K562 (cell line): ENCODE data around the gene HSD17B2. TPM values are rescaled to one million over a fixed set of nuclear protein-coding genes. Genes with fewer than 3 reads are reported as not detected.

ENCODE experiments used
- ATAC-seq: fragments of 200-7000 bp; cut with Tn5 transposase; 3 replicates; pipeline ENCODE4 v1.9.1; 2020; ENCODE audit warnings: moderate library complexity
- BruUV-seq: library from RNA; stranded (reverse); fragments of 400-500 nt; replicated peaks from 2 replicates; lab custom pipeline; 2021; lab: Mats Ljungman, UMichigan
- CTCF ChIA-PET: fragments of 300-600 bp; formaldehyde crosslinking; extraction: SDS; loops from one replicate; lab custom pipeline; 2021; ENCODE audit warnings: low intra/inter-chr PET ratio; lab: Yijun Ruan, JAX
- POLR2A ChIA-PET: fragments of 300-600, 350-650 bp; sonication (Branson Sonifier 250); formaldehyde crosslinking; extraction: SDS; loops from one replicate; lab custom pipeline; 2021; ENCODE audit warnings: antibody characterized with exemption, inconsistent platforms; lab: Yijun Ruan, JAX
- DNase-seq, 4 experiments: peaks; one replicate each; pipeline versions ENCODE4 v3.0.0 to v3.0.0-alpha.2; 2011 to 2018; ENCODE audit warnings: low spot score in 3 of 4, mixed read lengths in 3 of 4; ENCODE audit errors: extremely low read depth in 1 of 4
- FAIRE-seq: peaks from 2 replicates; lab custom pipeline; 2011; peaks lifted over from hg19 to GRCh38; lab: Jason Lieb, UNC
- H2AFZ ChIP-seq: 2 replicates; pipeline ENCODE4 v1.6.0; 2011; ENCODE audit warnings: low read depth, low read length, control low read depth, inconsistent platforms
- H3K27ac ChIP-seq: fragments of 200-600 bp; 3 replicates; pipeline ENCODE4 v1.8.0; 2011; ENCODE audit warnings: low read depth, mild to moderate bottlenecking, control low read depth, inconsistent platforms, low read length, moderate library complexity, mixed read lengths; ENCODE audit errors: extremely low read depth
- H3K27me3 ChIP-seq, 2 experiments: fragments of 300-600 bp in 1 of 2; 2 replicates in 1 of 2; 3 replicates in 1 of 2; pipeline versions ENCODE4 v1.6.0 to v1.8.0; 2011; ENCODE audit warnings: inconsistent platforms in 2 of 2, low read length in 2 of 2, mild to moderate bottlenecking in 1 of 2, mixed read lengths in 1 of 2, moderate library complexity in 1 of 2; ENCODE audit not compliant: control insufficient read depth in 2 of 2, insufficient read depth in 2 of 2
- H3K36me3 ChIP-seq: fragments of 300-600 bp; 3 replicates; pipeline ENCODE4 v1.8.0; 2011; ENCODE audit warnings: mild to moderate bottlenecking, low read length, inconsistent platforms; ENCODE audit not compliant: control insufficient read depth, insufficient read depth
- H3K4me1 ChIP-seq, 2 experiments: fragments of 200-600 bp in 1 of 2; replicated peaks in 1 of 2; 2 replicates in 1 of 2; 3 replicates in 1 of 2; pipeline versions ENCODE4 v1.5.1 to v1.8.0; 2011; ENCODE audit warnings: inconsistent platforms in 2 of 2, low read length in 2 of 2, mild to moderate bottlenecking in 1 of 2, mixed read lengths in 1 of 2, moderate library complexity in 1 of 2; ENCODE audit not compliant: control insufficient read depth in 2 of 2, insufficient read depth in 2 of 2
- H3K4me2 ChIP-seq: 2 replicates; pipeline ENCODE4 v1.6.1; 2011; ENCODE audit warnings: low read length, control low read depth, inconsistent platforms, mixed read lengths; ENCODE audit not compliant: insufficient read depth
- H3K4me3 ChIP-seq: fragments of 200-600 bp; sonication (generic), shearing (Covaris generic); 2 replicates; pipeline ENCODE4 v1.5.1; 2016; ENCODE audit warnings: control low read depth, inconsistent platforms
- H3K79me2 ChIP-seq: fragments of 200-600 bp; 3 replicates; pipeline ENCODE4 v1.8.0; 2011; ENCODE audit warnings: low read length, inconsistent platforms; ENCODE audit not compliant: control insufficient read depth, insufficient read depth
- H3K9ac ChIP-seq, 2 experiments: 2 replicates each; pipeline versions ENCODE4 v1.6.0 to v1.6.1; 2011; ENCODE audit warnings: low read depth in 2 of 2, low read length in 2 of 2, control low read depth in 1 of 2, inconsistent platforms in 1 of 2, mild to moderate bottlenecking in 1 of 2, mixed read lengths in 1 of 2; ENCODE audit not compliant: insufficient read depth in 1 of 2
- H3K9me1 ChIP-seq: one replicate; pipeline ENCODE4 v1.6.0; 2011; ENCODE audit warnings: inconsistent platforms, mild to moderate bottlenecking, low read length, moderate library complexity; ENCODE audit not compliant: control insufficient read depth, insufficient read depth
- H3K9me3 ChIP-seq: replicated peaks from 2 replicates; pipeline ENCODE4 v1.5.1; 2011; ENCODE audit warnings: low read depth, low read length, inconsistent platforms; ENCODE audit not compliant: control insufficient read depth, insufficient read depth
- H4K20me1 ChIP-seq: replicated peaks from 2 replicates; pipeline ENCODE4 v1.6.1; 2011; ENCODE audit warnings: low read length, inconsistent platforms, mixed read lengths; ENCODE audit not compliant: control insufficient read depth, insufficient read depth
- C11orf30 ChIP-seq: fragments of 450-650 bp; IDR thresholded peaks from 2 replicates; pipeline ENCODE4 v1.6.1; 2016; ENCODE audit warnings: low read depth, mild to moderate bottlenecking
- ETV5 ChIP-seq: sonication (generic); formaldehyde crosslinking; IDR thresholded peaks from 2 replicates; pipeline ENCODE4 v1.4.0; 2020; ENCODE audit warnings: low read depth, mild to moderate bottlenecking, missing genetic modification reagents
- GABPB1 ChIP-seq: sonication (generic); formaldehyde crosslinking; IDR thresholded peaks from 2 replicates; pipeline ENCODE4 v1.8.0; 2022; ENCODE audit warnings: mild to moderate bottlenecking, missing genetic modification reagents
- GATAD2A ChIP-seq: fragments of 450-650 bp; IDR thresholded peaks from 2 replicates; pipeline ENCODE4 v1.6.1; 2017
- ZNF140 ChIP-seq: fragments of 250-450 bp; sonication (Bioruptor Pico); IDR thresholded peaks from 2 replicates; pipeline ENCODE4 v1.8.0; 2021; ENCODE audit warnings: moderate library complexity, mild to moderate bottlenecking, inconsistent platforms
- ZNF584 ChIP-seq: fragments of 200-800 bp; sonication (Bioruptor generic); IDR thresholded peaks from 2 replicates; pipeline ENCODE4 v1.6.1; 2016; ENCODE audit warnings: low read depth, mild to moderate bottlenecking, missing genetic modification characterization, missing compliant biosample characterization
- ZNF75A ChIP-seq: fragments of 450-650 bp; formaldehyde crosslinking; IDR thresholded peaks from 2 replicates; pipeline ENCODE4 v1.4.0; 2020; ENCODE audit warnings: mild to moderate bottlenecking
- WGBS: fragments of 100-300 bp; shearing (Covaris generic); methylation state at CpG from one replicate; pipeline ENCODE4 v1.1.6; 2016; ENCODE audit warnings: low coverage, mixed read lengths; ENCODE audit not compliant: insufficient coverage; ENCODE audit errors: missing lambda C conversion rate; 5-methylcytosine and 5-hydroxymethylcytosine counted together
- in situ Hi-C: fragments of 300-500 bp; cut with MboI; formaldehyde crosslinking; loops from 4 replicates; pipeline ENCODE4 v1.15.0; 2018; ENCODE audit warnings: inconsistent platforms, mixed read lengths
- intact Hi-C: fragments of 100-400 bp; cut with micrococcal nuclease; formaldehyde crosslinking; loops from 2 replicates; pipeline ENCODE4 v1.14.2; 2022
- polyA plus RNA-seq, 8 experiments: library from polyadenylated mRNA; depleted of rRNA in 4 of 8; stranded (reverse) in 5 of 8; unstranded in 3 of 8; fragments of >200 nt; fragmentation: Nextera tagmentation in 2 of 8; fragmentation: Illumina TruSeq in 1 of 8; extraction: Ambion mirVana in 2 of 8; extraction: Trizol in 1 of 8; gene quantifications; 2 replicates each; pipeline versions ENCODE4 v1.2.1 to v1.2.3, GENCODE V29; 2011 to 2014; ENCODE audit warnings: inconsistent platforms in 1 of 8, missing spikeins in 1 of 8
- total RNA-seq, 7 experiments: library from RNA; depleted of rRNA in 6 of 7; stranded (reverse); fragments of >200 nt in 6 of 7; fragmentation: Illumina TruSeq in 2 of 7; extraction: Trizol in 2 of 7; gene quantifications; 2 replicates each; pipeline versions ENCODE4 v1.2.1 to v1.2.3, GENCODE V29; 2011 to 2021; ENCODE audit warnings: low replicate concordance in 1 of 7
- TF ChIP-seq, protein P1 (sequence below): fragments of 250-450 bp; sonication (Bioruptor Pico); IDR thresholded peaks from 2 replicates; pipeline ENCODE4 v1.5.0; 2020; ENCODE audit warnings: mild to moderate bottlenecking

HSD17B2 gene
- total and polyA plus RNA-seq, 9 of the 15 experiments (the other 6 are each of a cell fraction or from before 2014, with no cell fraction given) = not detected

DNA sequence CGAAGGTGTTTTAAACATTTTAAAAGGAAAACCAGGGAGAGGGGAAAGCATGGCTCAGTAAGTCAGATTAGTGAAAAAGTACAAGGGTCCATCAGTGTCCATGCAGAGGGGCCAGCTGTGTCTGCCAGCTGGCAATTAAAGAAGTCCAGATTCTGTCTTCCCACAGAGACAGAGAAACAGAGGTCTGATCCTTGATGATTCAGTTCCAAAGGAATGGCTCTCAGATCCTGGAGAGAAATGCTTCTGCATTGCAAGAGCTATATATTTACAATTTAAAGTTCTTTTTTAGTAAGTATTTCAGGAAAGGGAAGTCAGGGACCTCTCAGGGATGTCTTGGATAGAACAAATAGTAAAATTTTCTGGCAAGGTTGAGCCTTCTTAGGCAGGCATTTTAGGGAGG lies 56.2 kb downstream of the HSD17B2 start:
- FAIRE-seq = no peak

More for the DNA sequence above, 56.2 kb downstream of the HSD17B2 start:
- no peak overlapping the region for H3K9ac ChIP-seq
- no peak overlapping the region for H3K4me2 ChIP-seq
- ChIA-PET POLR2A (interaction anchor here (0.8 kb wide), 1 partner anchor 9 kb away, joined by 4 read pairs; no protein-coding TSS in a partner anchor), CTCF (no interaction called here)
- H4K20me1 ChIP-seq = no peaks in the 10 kb centered on the region
- DNase-seq (no peak), ATAC-seq (no peak)
- H3K27me3 ChIP-seq = 0 out of 5 replicates have a peak, but pooled peaks cover 0 to 2% of the 10 kb centered on the region in 2 experiments
- no peaks in the 10 kb centered on the region for H3K79me2 ChIP-seq
- no peak overlapping the region for H2AFZ ChIP-seq
- H3K27ac ChIP-seq = no peak overlapping the region
- no TSS peak for BruUV-seq
- no peaks in the 10 kb centered on the region for H3K9me1 ChIP-seq
- in situ Hi-C loops (no loop called here), intact Hi-C loops (no loop called here)
- H3K9me3 ChIP-seq = no peaks in the 10 kb centered on the region
- no peaks in the 10 kb centered on the region for H3K4me1 ChIP-seq
- no peak overlapping the region for H3K4me3 ChIP-seq
- 0% methylated on average over 1 of the region's 1 CpG for whole genome bisulfite sequencing
- TF ChIP-seq GATAD2A = no peak
- TF ChIP-seq, protein P1, sequence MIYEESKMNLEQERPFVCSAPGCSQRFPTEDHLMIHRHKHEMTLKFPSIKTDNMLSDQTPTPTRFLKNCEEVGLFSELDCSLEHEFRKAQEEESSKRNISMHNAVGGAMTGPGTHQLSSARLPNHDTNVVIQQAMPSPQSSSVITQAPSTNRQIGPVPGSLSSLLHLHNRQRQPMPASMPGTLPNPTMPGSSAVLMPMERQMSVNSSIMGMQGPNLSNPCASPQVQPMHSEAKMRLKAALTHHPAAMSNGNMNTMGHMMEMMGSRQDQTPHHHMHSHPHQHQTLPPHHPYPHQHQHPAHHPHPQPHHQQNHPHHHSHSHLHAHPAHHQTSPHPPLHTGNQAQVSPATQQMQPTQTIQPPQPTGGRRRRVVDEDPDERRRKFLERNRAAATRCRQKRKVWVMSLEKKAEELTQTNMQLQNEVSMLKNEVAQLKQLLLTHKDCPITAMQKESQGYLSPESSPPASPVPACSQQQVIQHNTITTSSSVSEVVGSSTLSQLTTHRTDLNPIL (CRISPR knock-in tag) = no peak
- TF ChIP-seq ZNF140 (CRISPR knock-in tag) = no peak
- no peak for TF ChIP-seq ZNF75A
- TF ChIP-seq GABPB1 = no peak
- TF ChIP-seq ETV5 (CRISPR knock-in tag) = no peak
- TF ChIP-seq C11orf30 = no peak
- no peak for TF ChIP-seq ZNF584 (CRISPR knock-in tag)
- no peaks in the 10 kb centered on the region for H3K36me3 ChIP-seq
